Measurements from ENCODE around the gene PBXIP1.
"Not testable (repeated sequence)": the region's sequence is repeated elsewhere in the genome, so short reads cannot be mapped to it uniquely, and the experiment has no call there.

PBXIP1 gene

DNA sequence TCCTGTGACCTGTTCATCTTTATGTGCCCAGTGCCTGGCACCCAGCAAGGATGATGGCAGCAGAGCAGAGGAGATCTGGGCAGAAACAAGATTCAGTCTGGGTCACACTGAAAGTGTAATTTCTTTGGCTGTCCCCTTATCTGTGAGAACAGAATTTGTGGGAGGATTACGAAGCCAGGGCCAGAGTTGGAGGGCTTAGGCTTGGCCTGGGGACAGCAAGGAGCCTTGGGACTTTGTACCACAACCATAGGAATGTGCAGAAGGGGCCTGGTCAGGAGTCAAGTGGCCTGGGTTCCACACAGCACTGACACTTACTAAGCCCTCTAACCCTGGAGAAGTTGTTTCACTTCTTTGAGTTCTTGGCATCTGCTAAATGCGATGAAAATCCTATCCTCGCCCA is 32.2 kb downstream of the PBXIP1 start:
- no peak for DNase-seq (ENCODE audit: low spot score)
- TF ChIP-seq, protein P1, sequence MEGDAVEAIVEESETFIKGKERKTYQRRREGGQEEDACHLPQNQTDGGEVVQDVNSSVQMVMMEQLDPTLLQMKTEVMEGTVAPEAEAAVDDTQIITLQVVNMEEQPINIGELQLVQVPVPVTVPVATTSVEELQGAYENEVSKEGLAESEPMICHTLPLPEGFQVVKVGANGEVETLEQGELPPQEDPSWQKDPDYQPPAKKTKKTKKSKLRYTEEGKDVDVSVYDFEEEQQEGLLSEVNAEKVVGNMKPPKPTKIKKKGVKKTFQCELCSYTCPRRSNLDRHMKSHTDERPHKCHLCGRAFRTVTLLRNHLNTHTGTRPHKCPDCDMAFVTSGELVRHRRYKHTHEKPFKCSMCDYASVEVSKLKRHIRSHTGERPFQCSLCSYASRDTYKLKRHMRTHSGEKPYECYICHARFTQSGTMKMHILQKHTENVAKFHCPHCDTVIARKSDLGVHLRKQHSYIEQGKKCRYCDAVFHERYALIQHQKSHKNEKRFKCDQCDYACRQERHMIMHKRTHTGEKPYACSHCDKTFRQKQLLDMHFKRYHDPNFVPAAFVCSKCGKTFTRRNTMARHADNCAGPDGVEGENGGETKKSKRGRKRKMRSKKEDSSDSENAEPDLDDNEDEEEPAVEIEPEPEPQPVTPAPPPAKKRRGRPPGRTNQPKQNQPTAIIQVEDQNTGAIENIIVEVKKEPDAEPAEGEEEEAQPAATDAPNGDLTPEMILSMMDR (conservative IDR thresholded peaks at IDR 0.05; ENCODE audit: low read depth), result no peak
- no peak overlapping the region for H3K27ac ChIP-seq
- CTCF ChIA-PET, result no interaction called here
- POLR2A ChIA-PET (ENCODE audit: low non-redundant PET), result no interaction called here

DNA sequence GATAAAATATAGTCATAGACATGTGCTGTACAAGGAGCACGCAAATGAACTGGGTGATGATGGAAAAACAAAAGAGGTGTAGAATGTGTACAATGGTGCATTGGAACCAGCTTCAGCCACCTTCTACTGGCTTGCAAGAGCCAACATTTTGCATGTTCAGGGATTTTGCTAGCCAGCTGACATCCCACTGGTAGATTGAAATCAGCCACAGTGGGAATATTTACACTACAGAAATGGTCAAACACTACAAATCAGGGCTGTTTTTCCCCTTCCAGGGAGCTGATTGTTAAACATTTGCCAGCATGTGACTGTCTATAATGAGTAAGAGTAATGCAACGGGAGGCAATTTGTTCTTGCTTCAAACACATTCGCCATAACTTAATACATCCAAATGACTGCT is 42.6 kb downstream of the PBXIP1 start:
- ChIA-PET POLR2A (ENCODE audit: low non-redundant PET) (no interaction called here), CTCF (interaction anchor here (0.6 to 0.8 kb wide), 2 partner anchors 19 to 440 kb away, joined by 3 read pairs; no protein-coding TSS in a partner anchor)
- no peak overlapping the region for H3K27ac ChIP-seq
- DNase-seq (ENCODE audit: low spot score), result no peak
- TF ChIP-seq, protein P1 (conservative IDR thresholded peaks at IDR 0.05; ENCODE audit: low read depth), result no peak

DNA sequence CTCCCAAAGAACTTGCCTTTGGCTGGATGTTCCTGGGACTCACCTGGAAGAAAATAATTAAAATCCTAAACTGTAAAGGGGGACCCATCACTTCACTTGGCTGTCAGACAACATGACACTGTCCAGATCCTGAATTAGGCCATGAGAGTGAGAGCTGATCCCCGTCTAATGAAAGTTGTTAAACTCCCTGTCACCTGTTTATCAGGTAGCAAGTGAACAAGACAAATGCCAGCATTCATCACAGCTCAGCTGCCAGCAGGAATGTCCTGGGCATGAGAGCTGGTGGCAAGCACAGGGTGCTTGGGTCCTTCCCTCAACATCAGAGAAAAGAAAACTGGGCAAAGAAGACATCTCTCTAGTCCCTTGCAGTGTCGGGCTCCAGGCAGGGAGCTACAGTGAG is 43.1 kb downstream of the PBXIP1 start:
- ChIA-PET CTCF (interaction anchor here (0.6 to 0.8 kb wide), 2 partner anchors 33 to 440 kb away, joined by 3 read pairs; no protein-coding TSS in a partner anchor), POLR2A (ENCODE audit: low non-redundant PET) (no interaction called here)
- DNase-seq (ENCODE audit: low spot score), result no peak
- H3K27ac ChIP-seq, result no peak overlapping the region
- TF ChIP-seq, protein P1 (conservative IDR thresholded peaks at IDR 0.05; ENCODE audit: low read depth), result no peak

DNA sequence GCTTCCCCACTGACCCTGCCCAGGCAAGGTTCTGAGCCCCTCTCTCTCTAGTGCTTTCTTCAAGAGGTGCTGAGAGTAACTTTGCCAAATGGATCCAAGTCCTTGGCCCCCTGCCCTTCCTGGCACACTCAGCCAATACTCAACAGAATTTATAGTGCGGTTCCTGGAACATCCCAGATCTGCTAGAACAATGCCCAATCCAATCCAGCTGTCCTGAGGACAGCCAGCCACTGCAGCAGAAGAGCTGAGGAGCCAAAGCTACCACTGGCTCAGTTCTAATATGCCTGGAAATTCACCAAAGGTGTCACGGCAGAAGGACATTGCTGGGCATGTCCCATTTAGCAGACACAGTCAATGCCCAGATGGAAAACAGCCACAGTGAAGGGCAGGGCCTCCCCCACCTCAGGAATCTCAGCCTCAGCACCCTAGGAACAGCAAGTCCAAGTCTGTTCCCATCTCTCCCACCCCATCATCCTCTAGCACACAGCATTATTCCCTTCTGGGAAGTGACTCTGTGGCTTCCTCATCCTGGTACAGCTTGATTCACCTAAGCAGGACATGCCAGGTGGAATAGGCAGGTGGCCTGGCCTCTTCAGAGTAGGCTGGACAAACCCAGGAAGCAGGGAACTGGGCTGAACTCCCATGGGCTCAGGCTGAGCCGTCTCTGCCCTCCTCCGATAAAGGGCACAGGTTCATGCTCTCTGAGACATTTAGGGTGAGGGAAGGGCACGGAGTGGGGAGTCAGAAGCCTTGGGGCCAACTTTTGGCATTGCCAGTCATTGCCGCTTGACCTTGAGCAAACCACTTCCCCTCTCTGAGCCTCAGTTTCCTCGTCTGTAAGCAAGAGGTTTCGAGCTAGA is 44.0 kb downstream of the PBXIP1 start:
- DNase-seq (ENCODE audit: low spot score), result no peak
- H3K27ac ChIP-seq, result peak overlapping the region; percentile 51
- POLR2A ChIA-PET (ENCODE audit: low non-redundant PET), result no interaction called here
- CTCF ChIA-PET, result interaction anchor here (0.6 to 0.8 kb wide), 2 partner anchors 33 to 439 kb away, joined by 3 read pairs; no protein-coding TSS in a partner anchor
- TF ChIP-seq, protein P1 (conservative IDR thresholded peaks at IDR 0.05; ENCODE audit: low read depth), result no peak

DNA sequence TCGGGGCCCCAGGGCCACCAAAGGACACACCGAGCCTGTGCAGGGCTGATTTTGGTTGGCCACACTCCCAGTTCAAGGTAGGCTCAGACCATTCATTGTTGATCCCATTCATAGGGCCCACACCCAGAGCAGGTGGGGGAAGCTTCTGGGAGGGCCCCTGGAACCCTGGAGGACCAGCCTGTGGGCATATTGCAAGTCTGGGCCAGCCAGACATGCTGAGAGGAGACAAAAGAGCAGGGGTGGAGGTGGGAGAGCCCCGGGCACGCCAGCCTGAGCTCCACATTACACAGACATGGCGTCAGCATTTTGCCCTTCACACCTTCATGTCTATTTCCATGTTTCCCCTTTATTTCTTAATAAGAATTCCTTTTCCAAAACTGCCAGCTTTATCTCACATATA is 45.0 kb downstream of the PBXIP1 start:
- ChIA-PET POLR2A (ENCODE audit: low non-redundant PET) (no interaction called here), CTCF (no interaction called here)
- H3K27ac ChIP-seq, result peak overlapping the region; percentile 51
- TF ChIP-seq, protein P1 (conservative IDR thresholded peaks at IDR 0.05; ENCODE audit: low read depth), result no peak
- DNase-seq (ENCODE audit: low spot score), result no peak

DNA sequence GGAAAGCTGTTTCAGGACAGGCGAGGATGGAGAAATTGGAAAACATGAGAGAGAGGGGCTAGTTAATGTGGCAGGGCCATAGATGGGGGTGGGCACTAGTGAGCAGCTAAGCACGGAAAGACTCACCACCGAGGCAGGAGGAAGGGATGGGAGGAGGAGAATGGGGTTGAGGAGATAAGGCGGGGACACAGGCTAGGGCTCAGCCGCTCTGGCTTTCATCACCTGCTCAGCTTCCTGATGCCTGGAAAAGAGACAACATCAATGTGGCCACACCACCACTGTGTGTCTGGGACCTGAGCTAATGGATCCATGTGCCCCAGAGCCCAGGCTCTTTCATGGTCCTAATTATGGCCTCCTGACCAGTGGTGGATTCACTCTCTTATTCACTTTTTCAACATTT is 47.0 kb downstream of the PBXIP1 start:
- TF ChIP-seq, protein P1 (conservative IDR thresholded peaks at IDR 0.05; ENCODE audit: low read depth), result no peak
- no peak overlapping the region for H3K27ac ChIP-seq
- POLR2A ChIA-PET (ENCODE audit: low non-redundant PET), result no interaction called here
- DNase-seq (ENCODE audit: low spot score), result no peak
- CTCF ChIA-PET, result interaction anchor here (0.5 kb wide), 1 partner anchor 12 kb away, joined by 3 read pairs; no protein-coding TSS in a partner anchor

DNA sequence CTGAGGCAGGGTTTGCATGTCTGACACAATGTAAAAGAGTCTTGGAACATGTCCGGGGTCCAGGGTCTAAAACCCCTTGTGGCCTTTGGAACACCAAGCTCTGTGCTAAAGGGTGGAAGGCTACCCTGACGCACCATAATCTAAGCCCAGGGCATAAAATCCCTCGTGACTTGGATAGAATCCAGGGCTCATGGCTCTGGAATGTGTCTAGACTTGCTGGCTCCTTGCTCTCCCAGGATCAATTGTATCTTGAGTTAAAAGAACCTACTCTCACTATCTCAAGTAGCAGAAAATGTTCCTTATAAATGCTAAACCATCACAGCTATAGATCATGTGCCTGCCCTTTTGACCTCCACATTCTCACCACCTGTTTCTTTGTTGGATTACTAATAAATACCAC is 47.8 kb downstream of the PBXIP1 start:
- H3K27ac ChIP-seq; POLR2A ChIA-PET (ENCODE audit: low non-redundant PET); DNase-seq (ENCODE audit: low spot score): not testable (repeated sequence)
- CTCF ChIA-PET, result interaction anchor here (0.7 kb wide), 1 partner anchor 45 kb away, joined by 3 read pairs; no protein-coding TSS in a partner anchor
